HG02763 (cell line): ENCODE measurements around the gene PYY.
"Not testable (repeated sequence)": the region's sequence is repeated elsewhere in the genome, so short reads cannot be mapped to it uniquely, and the experiment has no call there.

ENCODE experiments used
- ATAC-seq: cut with Tn5 transposase; IDR thresholded peaks from one replicate; pipeline ENCODE4 v1.9.1; 2021; ENCODE audit warnings: mild to moderate bottlenecking, moderate library complexity; ENCODE audit not compliant: unreplicated experiment

PYY gene

GRCh38 chr17:43979011-43979410, 25.3 kb upstream of the PYY start:
- no peak for ATAC-seq

GRCh38 chr17:43978078-43978477, 24.3 kb upstream of the PYY start:
- no peak for ATAC-seq

GRCh38 chr17:43976963-43977837, 23.5 kb upstream of the PYY start:
- ATAC-seq: no peak

- ATAC-seq: no peak
Measured at GRCh38 chr17:43975898-43976297, 22.2 kb upstream of the PYY start.

- no peak for ATAC-seq
Measured at GRCh38 chr17:43974382-43975266, 20.9 kb upstream of the PYY start.

GRCh38 chr17:43972444-43973212, 18.9 kb upstream of the PYY start:
- ATAC-seq: not testable (repeated sequence)

GRCh38 chr17:43971436-43971835, 17.7 kb upstream of the PYY start:
- ATAC-seq: not testable (repeated sequence)

DNA sequence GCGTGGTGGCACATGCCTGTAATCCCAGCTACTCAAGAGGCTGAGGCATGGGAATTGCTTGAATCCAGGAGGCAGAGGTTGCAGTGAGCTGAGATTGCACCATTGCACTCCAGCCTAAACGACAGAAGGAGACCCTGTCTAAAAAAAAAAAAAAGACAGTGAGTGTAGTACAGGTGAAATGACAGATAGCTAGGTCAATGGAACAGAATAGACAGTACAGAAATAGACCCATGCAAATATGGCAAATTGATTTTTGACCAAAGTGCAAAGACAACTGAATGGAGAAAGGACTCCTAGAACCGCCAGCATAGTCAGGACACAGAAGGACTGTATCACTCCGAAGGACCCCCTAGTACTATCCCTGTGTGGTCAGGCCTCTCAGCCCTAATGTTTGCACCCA, 16.6 kb upstream of the PYY start:
- ATAC-seq: no peak

DNA sequence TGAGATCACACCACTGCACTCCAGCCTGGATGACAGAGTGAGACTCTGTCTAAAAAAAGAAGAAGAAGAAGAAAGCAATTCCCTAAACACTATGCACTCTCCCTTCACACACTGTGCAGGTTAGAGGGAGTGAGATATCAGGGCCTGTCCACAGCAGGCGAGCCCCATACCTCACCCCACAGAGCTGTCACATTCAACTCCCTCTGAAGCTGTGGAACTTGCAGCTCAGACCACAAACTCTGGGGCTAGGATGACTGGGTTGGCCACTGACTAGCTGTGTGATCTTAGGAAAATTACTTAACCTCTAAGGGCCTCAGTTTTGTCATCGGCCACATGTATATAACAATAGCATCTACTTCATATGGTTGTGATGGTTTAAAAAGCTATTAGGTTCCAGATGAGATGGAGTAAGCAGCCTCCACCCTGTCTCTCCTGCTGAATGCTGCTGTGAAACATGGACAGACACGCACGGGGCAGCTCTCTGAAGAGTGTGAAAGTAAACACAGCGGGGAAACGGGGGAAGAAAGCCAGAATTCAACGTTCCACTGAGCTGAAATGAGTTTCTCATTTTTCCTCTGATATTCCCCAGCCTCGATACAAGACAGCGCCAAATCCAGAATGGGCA, 13.6 kb upstream of the PYY start:
- no peak for ATAC-seq

DNA sequence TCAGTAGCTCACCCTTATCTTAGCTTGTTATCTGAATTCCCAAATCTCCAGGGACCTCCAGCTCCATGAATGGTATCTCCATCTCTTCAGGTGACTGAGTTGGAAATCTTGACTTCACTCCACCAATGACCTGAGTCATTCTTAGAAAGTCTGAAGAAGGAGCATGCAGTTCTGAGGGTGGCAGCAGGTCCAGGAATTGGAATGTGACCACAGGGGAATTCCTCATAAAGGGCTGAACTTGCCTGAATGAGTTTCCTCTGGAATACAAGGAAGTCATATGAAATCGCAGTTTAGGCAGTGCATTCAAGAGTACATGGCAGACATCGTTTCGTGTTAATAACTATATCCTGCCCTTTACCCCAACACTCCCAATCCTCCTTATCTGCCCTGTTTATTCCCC, 12.5 kb upstream of the PYY start:
- no peak for ATAC-seq

DNA sequence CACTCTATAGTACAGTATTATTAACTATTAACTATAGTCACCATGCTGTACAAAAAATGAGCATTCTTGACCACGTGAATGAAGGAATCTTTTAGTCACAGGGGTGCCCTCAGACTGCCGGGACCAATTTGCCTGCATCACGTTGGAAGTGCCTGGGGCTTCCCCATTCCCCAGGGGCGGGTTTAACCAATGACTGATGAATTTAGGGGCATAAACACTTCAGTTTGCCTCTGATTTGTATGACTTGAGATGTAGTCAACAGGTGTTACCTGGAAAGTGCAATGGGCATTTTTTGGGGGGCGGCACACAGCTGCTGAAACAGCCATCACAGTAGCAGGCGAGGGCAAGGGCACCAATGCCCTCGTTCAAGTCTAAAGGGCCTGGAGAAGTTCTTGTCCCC, 8.7 kb upstream of the PYY start:
- no peak for ATAC-seq

DNA sequence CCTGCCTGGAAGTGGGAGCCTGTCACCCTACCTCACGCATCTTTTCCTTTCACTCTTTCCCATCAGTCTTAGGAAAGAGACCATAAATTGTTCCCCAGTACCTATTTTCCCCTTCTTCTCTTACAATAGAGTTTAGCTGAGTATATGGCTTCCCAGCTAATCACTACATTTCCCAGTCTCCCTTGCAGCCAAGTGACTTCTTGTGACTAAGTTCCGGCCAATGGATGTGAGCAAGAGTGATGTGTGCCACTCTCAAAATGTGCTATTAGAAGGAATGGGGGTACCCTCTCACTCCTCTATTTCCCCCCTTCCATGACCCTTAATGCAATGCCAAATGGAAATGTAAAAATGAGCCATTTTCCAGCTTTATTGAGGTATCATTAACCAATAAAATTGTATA, 8.2 kb upstream of the PYY start:
- no peak for ATAC-seq

DNA sequence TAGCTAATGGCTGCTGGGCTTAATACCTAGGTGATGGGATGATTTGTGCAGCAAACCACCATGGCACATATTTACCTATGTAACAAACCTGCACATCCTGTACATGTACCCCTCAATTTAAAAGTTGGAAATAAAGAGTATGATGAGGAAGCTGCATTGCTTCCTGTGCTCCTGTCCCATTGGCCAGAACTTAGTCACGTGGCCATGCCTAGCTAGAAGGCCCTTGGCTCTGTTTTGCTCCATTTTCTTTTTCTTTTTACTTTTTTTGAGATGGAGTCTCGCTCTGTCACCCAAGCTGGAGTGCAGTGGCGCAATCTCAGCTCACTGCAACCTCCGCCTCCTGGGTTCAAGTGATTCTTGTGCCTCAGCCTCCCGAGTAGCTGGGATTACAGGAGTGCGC, 7.6 kb upstream of the PYY start:
- ATAC-seq: not testable (repeated sequence)

GRCh38 chr17:43958748-43959352, 5.1 kb upstream of the PYY start:
- ATAC-seq: no peak

- ATAC-seq: no peak
Measured at GRCh38 chr17:43956222-43956621, 2.5 kb upstream of the PYY start.

- no peak for ATAC-seq
Measured at GRCh38 chr17:43952724-43953666, 745 bp downstream of the PYY start.

GRCh38 chr17:43952351-43952723, 1.4 kb downstream of the PYY start:
- no peak for ATAC-seq

- ATAC-seq: no peak
Measured at GRCh38 chr17:43951750-43952149, 2.0 kb downstream of the PYY start.

DNA sequence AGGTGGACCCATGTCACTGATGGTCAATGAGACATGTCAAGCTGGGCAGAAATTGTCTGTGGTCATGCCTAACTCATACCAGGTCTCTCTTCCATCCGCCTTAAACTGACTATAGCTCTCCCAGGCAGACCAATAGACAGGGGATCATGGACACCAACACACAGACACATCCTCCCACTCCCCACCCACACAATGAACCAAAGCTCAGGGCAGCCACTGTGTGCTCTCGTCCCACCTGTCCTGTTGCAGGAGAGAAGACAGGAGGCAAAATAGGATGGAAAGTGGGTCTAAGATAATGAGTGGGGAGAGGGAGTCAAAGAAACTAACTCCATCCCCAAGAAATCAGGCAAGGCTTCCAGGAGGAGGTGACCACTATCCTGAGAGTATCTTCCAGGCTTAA, 3.2 kb downstream of the PYY start:
- no peak for ATAC-seq
